NCI-H226 (cell line): ENCODE measurements around the gene USF1.
"Not testable (repeated sequence)": the region's sequence is repeated elsewhere in the genome, so short reads cannot be mapped to it uniquely, and the experiment has no call there.

ENCODE experiments used
- DNase-seq: peaks from one replicate; pipeline ENCODE4 v3.0.0-alpha.2; 2015

Gene USF1

GRCh38 chr1:161017181-161017580 is 28.6 kb downstream of the USF1 start:
- DNase-seq, result not testable (repeated sequence)

GRCh38 chr1:161016683-161017082 is 29.1 kb downstream of the USF1 start:
- DNase-seq, result not testable (repeated sequence)

- peak; percentile 99 for DNase-seq
Measured at GRCh38 chr1:161013488-161014230, 32.1 kb downstream of the USF1 start.

GRCh38 chr1:161013131-161013487 is 32.7 kb downstream of the USF1 start:
- DNase-seq, result peak; percentile 73

GRCh38 chr1:161012420-161012819 is 33.4 kb downstream of the USF1 start:
- no peak for DNase-seq

GRCh38 chr1:161009602-161010211 is 36.1 kb downstream of the USF1 start:
- DNase-seq, result no peak

GRCh38 chr1:161008869-161009510 is 36.8 kb downstream of the USF1 start:
- DNase-seq, result peak; percentile 71

GRCh38 chr1:161007369-161007768 is 38.4 kb downstream of the USF1 start:
- no peak for DNase-seq

GRCh38 chr1:161006563-161006962 is 39.2 kb downstream of the USF1 start:
- DNase-seq, result no peak

GRCh38 chr1:161001525-161001924 is 44.3 kb downstream of the USF1 start:
- DNase-seq, result no peak

GRCh38 chr1:161000736-161001480 is 44.9 kb downstream of the USF1 start:
- DNase-seq, result no peak

- DNase-seq, result no peak
Measured at GRCh38 chr1:160999376-160999775, 46.4 kb downstream of the USF1 start.

GRCh38 chr1:160997323-160998038 is 48.3 kb downstream of the USF1 start:
- peak; percentile 80 for DNase-seq

GRCh38 chr1:160996178-160996577 is 49.6 kb downstream of the USF1 start:
- DNase-seq, result peak; percentile 65

GRCh38 chr1:160993544-160994193 is 52.1 kb downstream of the USF1 start:
- peak; percentile 50 for DNase-seq

GRCh38 chr1:160992036-160992435 is 53.7 kb downstream of the USF1 start:
- not testable (repeated sequence) for DNase-seq
